Forelimb muscle (tissue), 1 donor: ENCODE results near the gene MTHFR. TPM values are rescaled to one million over a fixed set of nuclear protein-coding genes. Genes with fewer than 3 reads are reported as not detected.

ENCODE experiments used
- DNase-seq: peaks from one replicate; pipeline ENCODE4 v3.0.0-alpha.2; 2013; ENCODE audit warnings: low read depth
- polyA plus RNA-seq: library from polyadenylated mRNA; unstranded; fragments of 120-200 nt; gene quantifications from one replicate; pipeline ENCODE4 v1.2.1, GENCODE V29; 2013; ENCODE audit not compliant: insufficient read length

MTHFR gene
- polyA plus RNA-seq, 1 donor, result 38.7 TPM

DNA sequence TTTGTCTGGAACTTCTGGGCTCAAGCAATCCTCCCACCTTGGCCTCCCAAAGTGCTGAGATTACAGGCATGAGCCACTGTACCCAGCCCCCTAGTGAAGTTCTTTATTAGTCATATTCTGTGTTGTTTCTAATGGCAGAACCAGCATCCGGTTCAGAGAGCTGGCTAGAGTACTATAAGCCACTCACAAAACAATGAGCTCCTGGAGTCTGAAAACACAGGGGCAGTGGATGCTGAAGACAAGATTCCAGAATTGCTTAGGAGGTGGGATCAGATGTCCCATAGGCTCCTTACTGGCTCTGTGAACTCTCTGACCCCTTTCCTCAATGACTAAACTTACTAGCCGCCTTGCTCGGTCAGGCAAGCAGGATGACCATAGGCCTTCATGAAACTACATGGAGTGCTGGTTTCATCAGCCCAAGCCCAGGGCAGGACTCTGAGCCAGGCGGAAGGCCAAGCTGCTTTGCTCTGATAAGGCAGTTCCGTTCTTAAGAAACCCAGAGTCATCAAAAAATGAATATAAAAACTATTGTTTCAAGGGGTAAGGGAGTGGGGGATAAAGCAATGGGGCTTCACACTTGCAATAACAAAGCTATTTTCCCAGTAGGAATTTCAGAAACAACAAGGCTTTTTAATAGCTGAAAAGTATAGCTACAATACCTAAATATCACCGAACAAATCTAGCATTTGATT is 8.1 kb downstream of the MTHFR start:
- no peak for DNase-seq

DNA sequence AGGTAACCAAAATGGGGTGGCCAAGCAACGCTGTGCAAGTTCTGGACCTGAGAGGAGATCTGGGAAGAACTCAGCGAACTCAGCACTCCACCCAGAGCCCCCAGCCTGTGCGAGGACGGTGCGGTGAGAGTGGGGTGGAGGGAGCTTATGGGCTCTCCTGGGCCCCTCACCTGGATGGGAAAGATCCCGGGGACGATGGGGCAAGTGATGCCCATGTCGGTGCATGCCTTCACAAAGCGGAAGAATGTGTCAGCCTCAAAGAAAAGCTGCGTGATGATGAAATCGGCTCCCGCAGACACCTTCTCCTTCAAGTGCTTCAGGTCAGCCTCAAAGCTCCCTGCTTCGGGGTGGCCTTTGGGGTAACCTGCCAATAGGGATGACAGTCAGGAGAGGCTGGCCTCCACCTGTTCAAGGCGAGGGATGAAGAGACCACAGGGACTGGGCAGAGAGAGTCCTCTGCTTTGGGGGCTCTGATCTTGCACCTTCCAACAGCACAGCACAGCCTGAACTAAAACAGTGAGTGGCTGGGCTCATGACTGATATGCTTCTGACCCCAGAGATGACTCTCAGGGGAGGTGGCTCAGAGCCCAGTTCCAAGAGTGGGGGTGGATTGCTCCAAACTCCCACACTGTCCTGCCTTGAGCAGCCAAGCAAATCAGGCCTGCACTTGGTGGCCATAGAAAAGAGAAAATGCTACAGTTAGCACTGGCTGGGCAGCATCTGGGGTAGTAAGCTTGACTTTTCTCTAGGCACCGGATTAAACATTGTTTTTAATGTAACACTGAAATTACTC is 9.5 kb downstream of the MTHFR start:
- no peak for DNase-seq

DNA sequence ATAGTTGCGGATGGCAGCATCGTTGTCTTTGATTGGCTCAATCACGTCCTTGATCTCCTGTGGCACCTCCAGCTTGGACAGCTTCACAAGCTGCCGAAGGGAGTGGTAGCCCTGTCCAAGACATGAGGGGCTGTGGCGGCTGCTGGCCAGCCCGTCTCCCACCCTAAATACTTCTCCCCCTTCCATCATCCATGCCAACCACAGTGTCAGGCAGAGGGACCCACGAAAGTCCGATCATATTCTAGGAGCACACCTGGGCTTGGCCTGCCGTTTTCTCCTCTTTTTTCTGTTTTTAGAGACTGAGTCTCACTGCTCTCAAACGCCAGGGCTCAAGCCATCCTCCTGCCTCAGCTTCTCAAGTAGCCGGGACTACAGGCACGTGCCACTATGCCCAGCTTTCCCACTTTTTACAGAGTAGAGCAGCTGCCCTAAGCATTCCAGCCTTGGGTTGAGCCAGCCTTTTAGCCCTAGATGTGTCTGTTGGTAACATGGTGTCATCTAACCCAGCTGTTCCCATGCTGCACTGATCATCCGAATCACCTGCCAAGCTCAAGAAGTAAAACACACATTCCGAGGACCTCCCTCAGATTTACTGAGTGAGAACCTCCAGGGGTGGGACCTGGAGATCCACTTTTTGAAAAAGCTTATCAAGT is 10.4 kb downstream of the MTHFR start:
- DNase-seq, result no peak

GRCh38 chr1:11794446-11795237 is 11.1 kb downstream of the MTHFR start:
- DNase-seq, result no peak

GRCh38 chr1:11793819-11794218 is 11.9 kb downstream of the MTHFR start:
- DNase-seq, result no peak

DNA sequence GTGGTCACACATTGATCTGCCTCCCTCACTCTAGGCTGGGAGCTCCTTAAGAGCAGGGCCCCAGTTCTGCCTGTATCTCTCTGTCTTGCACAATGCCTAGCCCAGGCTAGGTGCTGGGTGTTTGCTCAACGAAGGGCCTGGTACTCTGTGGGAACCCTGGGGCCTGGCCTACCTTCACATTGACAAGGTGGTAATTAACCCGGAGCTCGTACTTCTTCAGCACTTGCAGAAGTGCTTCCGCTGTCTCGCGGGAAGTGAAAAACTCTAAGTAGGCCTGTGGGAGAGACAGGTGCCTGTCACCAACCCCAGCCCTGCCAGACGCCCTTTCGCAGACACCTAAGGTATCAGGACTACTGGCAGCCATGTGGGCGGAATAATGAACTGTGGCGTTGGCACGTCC is 13.7 kb downstream of the MTHFR start:
- DNase-seq, result no peak

DNA sequence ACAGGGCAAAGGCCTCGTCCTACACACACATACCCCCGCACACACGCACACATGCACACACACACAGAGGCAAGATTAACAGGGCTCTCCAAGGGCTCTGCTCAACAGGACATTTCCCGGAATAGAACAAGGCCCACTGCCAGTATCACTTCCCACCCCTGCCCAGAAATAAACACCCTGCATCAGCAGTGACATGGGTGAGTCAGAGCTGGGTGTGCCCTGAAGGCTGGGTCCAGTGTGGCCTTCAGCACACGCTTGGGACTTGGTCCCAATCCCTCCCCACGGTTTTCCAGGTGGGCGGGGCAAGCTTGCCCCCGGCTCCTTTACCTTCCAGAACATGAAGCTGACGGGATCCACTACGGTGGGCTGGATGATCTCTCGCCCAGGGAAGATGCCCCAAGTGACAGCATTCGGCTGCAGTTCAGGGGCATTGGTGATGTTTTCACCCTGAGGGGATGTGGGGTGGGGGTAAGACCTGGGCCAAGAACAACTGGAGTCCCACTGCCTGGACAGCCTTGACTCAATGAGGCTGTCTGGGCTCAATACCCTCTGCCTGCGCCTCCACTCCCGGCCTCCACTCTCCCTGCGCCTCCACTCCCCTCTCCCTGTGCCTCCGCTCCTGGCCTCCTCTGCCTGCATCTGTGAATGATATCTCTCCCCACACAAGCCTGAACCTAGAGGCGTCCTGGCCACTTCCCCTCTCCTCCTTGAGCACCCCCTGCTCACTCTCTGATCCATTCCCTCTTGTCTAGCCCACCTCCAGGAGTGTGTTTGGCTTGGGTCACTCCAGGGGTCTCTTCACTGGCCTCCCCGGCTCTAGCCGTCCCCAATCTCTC is 14.7 kb downstream of the MTHFR start:
- no peak for DNase-seq

GRCh38 chr1:11790101-11790879 is 15.5 kb downstream of the MTHFR start:
- no peak for DNase-seq

- DNase-seq, result no peak
Measured at GRCh38 chr1:11789126-11790067, 16.4 kb downstream of the MTHFR start.

DNA sequence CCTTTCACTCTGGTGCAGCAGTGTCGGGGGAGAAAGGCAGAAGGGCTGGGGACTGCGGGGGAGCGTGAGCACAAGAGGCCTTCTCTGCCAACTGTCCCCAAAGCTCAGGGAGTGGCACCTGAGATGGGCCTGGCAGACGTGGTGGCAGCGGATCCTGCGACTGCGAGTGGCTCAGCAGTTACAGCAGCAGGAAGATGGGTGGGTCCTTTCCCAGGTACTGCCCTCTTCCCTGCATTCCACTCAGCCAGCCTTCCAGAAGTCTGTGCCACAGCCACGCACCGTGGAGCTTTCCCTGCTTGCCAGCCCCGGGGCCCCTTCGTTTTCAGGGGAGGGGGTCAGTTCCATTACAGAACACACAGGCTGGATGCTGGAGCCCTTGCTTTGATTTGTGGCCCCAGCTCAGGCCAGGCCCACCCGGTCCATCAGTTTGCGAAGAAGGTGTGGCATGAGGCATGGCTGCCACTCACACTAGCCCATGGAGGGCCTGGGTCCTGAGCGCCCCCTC is 17.2 kb downstream of the MTHFR start:
- no peak for DNase-seq

GRCh38 chr1:11787804-11788436 is 17.8 kb downstream of the MTHFR start:
- no peak for DNase-seq

DNA sequence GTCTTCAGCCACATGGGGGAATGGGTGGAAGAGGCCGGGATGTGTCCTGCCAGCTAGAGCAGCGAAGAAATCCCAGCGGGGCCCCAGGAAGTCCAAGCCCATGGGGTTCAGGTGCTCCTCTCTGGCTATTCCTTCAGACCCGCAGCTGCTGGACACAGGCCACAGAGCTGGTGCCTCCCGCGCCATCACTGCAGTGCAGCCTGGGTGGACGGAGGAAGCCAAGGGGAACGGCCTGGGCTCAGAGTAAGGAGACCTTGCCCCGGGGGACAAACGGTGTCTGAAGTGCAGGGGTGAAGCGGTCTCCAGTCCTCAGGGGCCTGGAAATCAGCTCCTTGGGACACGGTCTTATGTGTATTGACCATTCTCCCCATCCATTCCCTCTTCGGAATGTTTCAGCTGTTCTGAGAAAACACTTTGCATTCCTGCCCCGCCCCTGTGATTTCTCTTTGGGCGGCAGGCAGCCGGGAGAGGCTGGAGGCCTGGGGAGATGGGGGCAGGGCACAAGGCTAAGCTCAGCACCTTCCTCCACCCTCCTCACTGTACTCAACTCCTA is 18.4 kb downstream of the MTHFR start:
- DNase-seq, result no peak

DNA sequence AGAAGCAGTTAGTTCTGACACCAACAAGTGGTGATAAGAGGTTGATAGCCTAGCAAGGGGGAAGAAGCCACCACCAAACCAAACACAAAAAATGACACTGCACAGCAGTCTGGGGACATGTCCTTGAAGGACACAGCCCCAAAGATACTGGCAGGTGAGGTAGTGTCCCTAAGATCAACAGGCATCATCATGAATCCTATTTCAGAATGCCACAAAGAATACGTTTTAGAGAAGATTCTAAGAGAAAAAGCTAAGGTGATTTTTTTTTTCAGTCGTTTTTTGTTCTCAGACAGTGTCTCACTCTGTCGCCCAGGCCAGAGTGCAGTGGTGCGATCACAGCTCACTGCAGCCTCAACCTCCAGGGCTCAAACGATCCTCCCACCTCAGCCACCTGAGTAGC is 19.6 kb downstream of the MTHFR start:
- no peak for DNase-seq

DNA sequence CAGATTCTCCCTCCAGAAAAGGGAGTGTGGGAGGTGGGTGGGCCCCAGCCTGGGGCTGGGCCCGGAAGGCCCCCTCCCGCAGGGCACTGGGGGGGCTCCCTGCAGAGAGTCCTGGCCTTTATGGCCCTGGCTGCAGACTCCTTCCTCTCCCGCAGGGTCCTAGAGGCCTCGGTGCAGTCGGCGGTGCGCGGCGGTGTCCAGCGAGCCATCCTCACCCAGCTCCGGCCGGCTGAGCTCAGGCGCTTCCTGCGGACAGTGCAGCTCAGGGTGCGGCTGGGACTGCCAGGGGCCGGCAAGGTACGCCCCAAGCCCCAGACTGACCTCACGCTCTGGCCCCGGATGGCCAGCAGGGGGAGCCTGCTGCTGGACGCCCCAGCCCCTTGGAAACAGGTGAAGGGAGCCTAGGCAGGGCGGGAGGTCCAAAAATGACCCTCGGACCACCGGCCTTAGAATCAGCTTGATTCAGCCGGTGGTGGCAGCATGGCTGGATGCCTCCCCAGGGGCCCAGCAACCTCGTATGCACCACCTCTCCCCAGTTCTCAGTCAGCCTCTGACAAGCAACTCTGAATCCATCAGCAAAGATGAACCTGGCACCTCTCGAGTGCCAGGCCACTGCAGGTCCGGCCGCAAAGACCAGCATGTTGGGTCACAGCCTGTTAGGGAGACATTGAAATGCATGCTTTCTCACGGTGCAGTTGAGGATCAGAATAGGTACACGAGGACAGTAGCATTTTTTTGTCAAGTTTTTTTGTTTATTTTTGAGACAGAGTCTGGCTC is 20.6 kb downstream of the MTHFR start:
- no peak for DNase-seq

- no peak for DNase-seq
Measured at GRCh38 chr1:11784256-11784992, 21.3 kb downstream of the MTHFR start.

- DNase-seq, result no peak
Measured at GRCh38 chr1:11783556-11783955, 22.2 kb downstream of the MTHFR start.
